Measurements from ENCODE around the gene CHD9.
A peak's percentile ranks its signal among the peaks of the same experiment; 100 is the strongest.

Gene CHD9

GRCh38 chr16:53142823-53143568, 88.2 kb downstream of the CHD9 start:
- Histone ChIP-seq H3K4me2 (ENCODE audit: low read length) (no peak overlapping the region), H3K14ac (ENCODE audit: low read length) (no peak overlapping the region), H3K23ac (ENCODE audit: low read length) (no peak overlapping the region), H3K18ac (ENCODE audit: low read length) (no peak overlapping the region), H3K27me3 (ENCODE audit: insufficient read depth, low read length) (no peaks in the 10 kb centered on the region), H3K4me1 (ENCODE audit: control insufficient read depth in 1 of 2, insufficient read depth in 2 of 2, low read length in 2 of 2) (no peaks in the 10 kb centered on the region), H2AK5ac (ENCODE audit: low read length) (no peak overlapping the region), H3K36me3 (ENCODE audit: control insufficient read depth in 1 of 2, insufficient read depth in 2 of 2, low read length in 2 of 2) (no peaks in the 10 kb centered on the region), H3K9ac (ENCODE audit: low read length) (no peak overlapping the region), H3K9me3 (ENCODE audit: insufficient read depth, low read depth, low read length) (no peaks in the 10 kb centered on the region), H2BK12ac (ENCODE audit: low read length) (no peak overlapping the region), H3K27ac (ENCODE audit: low read depth, low read length) (no peak overlapping the region), H4K12ac (ENCODE audit: low read depth, low read length) (no peak overlapping the region), H3K4me3 (ENCODE audit: low read depth, low read length) (no peak overlapping the region), H2BK5ac (ENCODE audit: low read depth, low read length, poor library complexity) (no peak overlapping the region), H3K79me1 (ENCODE audit: low read length) (no peaks in the 10 kb centered on the region), H3K79me2 (ENCODE audit: control insufficient read depth, insufficient read depth, low read length, poor library complexity) (no peaks in the 10 kb centered on the region), H2BK120ac (ENCODE audit: insufficient read depth, low read length, poor library complexity) (no peak overlapping the region), H4K8ac (ENCODE audit: low read depth, low read length) (no peak overlapping the region), H3K4ac (ENCODE audit: low read depth, low read length) (no peak overlapping the region), H4K91ac (ENCODE audit: low read depth, low read length) (no peak overlapping the region), H2AFZ (ENCODE audit: insufficient read depth, low read length, poor library complexity) (no peak overlapping the region)
- DNase-seq, result peak in 1 of 2 donors; percentile 2
- no CpG with 5 or more reads among the region's 6 CpGs for WGBS (ENCODE audit: extremely low coverage, insufficient coverage, insufficient read length)

GRCh38 chr16:53147500-53148065, 92.8 kb downstream of the CHD9 start:
- Histone ChIP-seq H3K4me3 (ENCODE audit: low read depth, low read length) (no peak overlapping the region), H2AFZ (ENCODE audit: insufficient read depth, low read length, poor library complexity) (no peak overlapping the region), H3K9me3 (ENCODE audit: insufficient read depth, low read depth, low read length) (no peaks in the 10 kb centered on the region), H3K23ac (ENCODE audit: low read length) (no peak overlapping the region), H3K14ac (ENCODE audit: low read length) (no peak overlapping the region), H4K12ac (ENCODE audit: low read depth, low read length) (no peak overlapping the region), H3K18ac (ENCODE audit: low read length) (no peak overlapping the region), H4K8ac (ENCODE audit: low read depth, low read length) (no peak overlapping the region), H3K79me2 (ENCODE audit: control insufficient read depth, insufficient read depth, low read length, poor library complexity) (no peaks in the 10 kb centered on the region), H2AK5ac (ENCODE audit: low read length) (no peak overlapping the region), H3K27me3 (ENCODE audit: insufficient read depth, low read length) (no peaks in the 10 kb centered on the region), H2BK12ac (ENCODE audit: low read length) (no peak overlapping the region), H3K4ac (ENCODE audit: low read depth, low read length) (no peak overlapping the region), H3K9ac (ENCODE audit: low read length) (no peak overlapping the region), H3K4me2 (ENCODE audit: low read length) (no peak overlapping the region), H2BK120ac (ENCODE audit: insufficient read depth, low read length, poor library complexity) (no peak overlapping the region), H3K27ac (ENCODE audit: low read depth, low read length) (no peak overlapping the region), H3K4me1 (ENCODE audit: control insufficient read depth in 1 of 2, insufficient read depth in 2 of 2, low read length in 2 of 2) (no peaks in the 10 kb centered on the region), H4K91ac (ENCODE audit: low read depth, low read length) (no peak overlapping the region), H3K36me3 (ENCODE audit: control insufficient read depth in 1 of 2, insufficient read depth in 2 of 2, low read length in 2 of 2) (no peaks in the 10 kb centered on the region), H2BK5ac (ENCODE audit: low read depth, low read length, poor library complexity) (no peak overlapping the region), H3K79me1 (ENCODE audit: low read length) (no peaks in the 10 kb centered on the region)
- DNase-seq, result no peak
- no CpG with 5 or more reads among the region's 3 CpGs for WGBS (ENCODE audit: extremely low coverage, insufficient coverage, insufficient read length)

GRCh38 chr16:53150769-53151168, 96.0 kb downstream of the CHD9 start:
- H3K36me3 ChIP-seq (ENCODE audit: control insufficient read depth in 1 of 2, insufficient read depth in 2 of 2, low read length in 2 of 2), result no peaks in the 10 kb centered on the region
- H2BK120ac ChIP-seq (ENCODE audit: insufficient read depth, low read length, poor library complexity), result no peak overlapping the region
- no peak overlapping the region for H2BK12ac ChIP-seq (ENCODE audit: low read length)
- DNase-seq, result no peak
- H3K27me3 ChIP-seq (ENCODE audit: insufficient read depth, low read length), result no peaks in the 10 kb centered on the region
- H2AFZ ChIP-seq (ENCODE audit: insufficient read depth, low read length, poor library complexity), result no peak overlapping the region
- H4K91ac ChIP-seq (ENCODE audit: low read depth, low read length), result no peak overlapping the region
- H2BK5ac ChIP-seq (ENCODE audit: low read depth, low read length, poor library complexity), result no peak overlapping the region
- H3K79me2 ChIP-seq (ENCODE audit: control insufficient read depth, insufficient read depth, low read length, poor library complexity), result no peaks in the 10 kb centered on the region
- no peak overlapping the region for H3K9ac ChIP-seq (ENCODE audit: low read length)
- no peaks in the 10 kb centered on the region for H3K79me1 ChIP-seq (ENCODE audit: low read length)
- no peak overlapping the region for H3K14ac ChIP-seq (ENCODE audit: low read length)
- no peak overlapping the region for H4K8ac ChIP-seq (ENCODE audit: low read depth, low read length)
- no peak overlapping the region for H3K18ac ChIP-seq (ENCODE audit: low read length)
- no peak overlapping the region for H3K4ac ChIP-seq (ENCODE audit: low read depth, low read length)
- no peak overlapping the region for H2AK5ac ChIP-seq (ENCODE audit: low read length)
- WGBS (ENCODE audit: extremely low coverage, insufficient coverage, insufficient read length), result no CpG with 5 or more reads among the region's 3 CpGs
- H3K4me3 ChIP-seq (ENCODE audit: low read depth, low read length), result no peak overlapping the region
- no peaks in the 10 kb centered on the region for H3K4me1 ChIP-seq (ENCODE audit: control insufficient read depth in 1 of 2, insufficient read depth in 2 of 2, low read length in 2 of 2)
- no peak overlapping the region for H3K23ac ChIP-seq (ENCODE audit: low read length)
- no peak overlapping the region for H4K12ac ChIP-seq (ENCODE audit: low read depth, low read length)
- H3K9me3 ChIP-seq (ENCODE audit: insufficient read depth, low read depth, low read length), result no peaks in the 10 kb centered on the region
- H3K27ac ChIP-seq (ENCODE audit: low read depth, low read length), result no peak overlapping the region
- no peak overlapping the region for H3K4me2 ChIP-seq (ENCODE audit: low read length)

- Histone ChIP-seq H4K8ac (ENCODE audit: low read depth, low read length) (no peak overlapping the region), H3K4me2 (ENCODE audit: low read length) (no peak overlapping the region), H3K4me3 (ENCODE audit: low read depth, low read length) (no peak overlapping the region), H3K27me3 (ENCODE audit: insufficient read depth, low read length) (no peaks in the 10 kb centered on the region), H4K12ac (ENCODE audit: low read depth, low read length) (no peak overlapping the region), H3K4me1 (ENCODE audit: control insufficient read depth in 1 of 2, insufficient read depth in 2 of 2, low read length in 2 of 2) (no peaks in the 10 kb centered on the region), H3K9ac (ENCODE audit: low read length) (no peak overlapping the region), H2BK12ac (ENCODE audit: low read length) (no peak overlapping the region), H3K9me3 (ENCODE audit: insufficient read depth, low read depth, low read length) (no peaks in the 10 kb centered on the region), H3K79me2 (ENCODE audit: control insufficient read depth, insufficient read depth, low read length, poor library complexity) (no peaks in the 10 kb centered on the region), H3K79me1 (ENCODE audit: low read length) (no peaks in the 10 kb centered on the region), H2AFZ (ENCODE audit: insufficient read depth, low read length, poor library complexity) (no peak overlapping the region), H3K18ac (ENCODE audit: low read length) (no peak overlapping the region), H3K36me3 (ENCODE audit: control insufficient read depth in 1 of 2, insufficient read depth in 2 of 2, low read length in 2 of 2) (peaks cover 0 to 3% of the 10 kb centered on the region in 2 experiments), H4K91ac (ENCODE audit: low read depth, low read length) (no peak overlapping the region), H3K4ac (ENCODE audit: low read depth, low read length) (no peak overlapping the region), H3K23ac (ENCODE audit: low read length) (no peak overlapping the region), H2AK5ac (ENCODE audit: low read length) (no peak overlapping the region), H3K14ac (ENCODE audit: low read length) (no peak overlapping the region), H3K27ac (ENCODE audit: low read depth, low read length) (no peak overlapping the region), H2BK120ac (ENCODE audit: insufficient read depth, low read length, poor library complexity) (no peak overlapping the region), H2BK5ac (ENCODE audit: low read depth, low read length, poor library complexity) (no peak overlapping the region)
- DNase-seq, result no peak
Measured at GRCh38 chr16:53152329-53152728, 97.5 kb downstream of the CHD9 start.

Data from trophoblast cell (in vitro differentiated cells and primary cell).